Osteocyte (in vitro differentiated cells): ENCODE data around the gene POU3F1. TPM values are rescaled to one million over a fixed set of nuclear protein-coding genes. Genes with fewer than 3 reads are reported as not detected.

ENCODE experiments used
- DNase-seq: peaks from one replicate; pipeline ENCODE4 v3.0.0; 2021; ENCODE audit warnings: mixed read lengths; ENCODE audit not compliant: unreplicated experiment; ENCODE audit errors: extremely low spot score
- H3K27ac Mint-ChIP-seq: one replicate; pipeline ENCODE4 v1.8.0; 2021; ENCODE audit warnings: mild to moderate bottlenecking, mixed read lengths; ENCODE audit not compliant: unreplicated experiment
- H3K27me3 Mint-ChIP-seq: one replicate; pipeline ENCODE4 v1.8.0; 2021; ENCODE audit warnings: mixed read lengths; ENCODE audit not compliant: unreplicated experiment
- H3K36me3 Mint-ChIP-seq: one replicate; pipeline ENCODE4 v1.8.0; 2021; ENCODE audit warnings: mixed read lengths; ENCODE audit not compliant: unreplicated experiment
- H3K4me1 Mint-ChIP-seq: one replicate; pipeline ENCODE4 v1.8.0; 2021; ENCODE audit warnings: mixed read lengths; ENCODE audit not compliant: unreplicated experiment
- H3K4me3 Mint-ChIP-seq: one replicate; pipeline ENCODE4 v1.8.0; 2021; ENCODE audit warnings: mild to moderate bottlenecking, moderate library complexity, mixed read lengths; ENCODE audit not compliant: unreplicated experiment
- H3K9me3 Mint-ChIP-seq: one replicate; pipeline ENCODE4 v1.8.0; 2021; ENCODE audit warnings: mixed read lengths; ENCODE audit not compliant: unreplicated experiment
- CTCF ChIP-seq: fragments of 200-600 bp; sonication (generic); IDR thresholded peaks from 2 replicates; pipeline ENCODE4 v1.5.0; 2021; ENCODE audit warnings: antibody characterized with exemption, mild to moderate bottlenecking, moderate library complexity
- total RNA-seq: library from RNA; stranded (reverse); gene quantifications from 2 replicates; pipeline ENCODE4 v1.2.1, GENCODE V29; 2021

Gene POU3F1
- total RNA-seq, 1 donor from 2014 or later: 1.8 TPM

DNA sequence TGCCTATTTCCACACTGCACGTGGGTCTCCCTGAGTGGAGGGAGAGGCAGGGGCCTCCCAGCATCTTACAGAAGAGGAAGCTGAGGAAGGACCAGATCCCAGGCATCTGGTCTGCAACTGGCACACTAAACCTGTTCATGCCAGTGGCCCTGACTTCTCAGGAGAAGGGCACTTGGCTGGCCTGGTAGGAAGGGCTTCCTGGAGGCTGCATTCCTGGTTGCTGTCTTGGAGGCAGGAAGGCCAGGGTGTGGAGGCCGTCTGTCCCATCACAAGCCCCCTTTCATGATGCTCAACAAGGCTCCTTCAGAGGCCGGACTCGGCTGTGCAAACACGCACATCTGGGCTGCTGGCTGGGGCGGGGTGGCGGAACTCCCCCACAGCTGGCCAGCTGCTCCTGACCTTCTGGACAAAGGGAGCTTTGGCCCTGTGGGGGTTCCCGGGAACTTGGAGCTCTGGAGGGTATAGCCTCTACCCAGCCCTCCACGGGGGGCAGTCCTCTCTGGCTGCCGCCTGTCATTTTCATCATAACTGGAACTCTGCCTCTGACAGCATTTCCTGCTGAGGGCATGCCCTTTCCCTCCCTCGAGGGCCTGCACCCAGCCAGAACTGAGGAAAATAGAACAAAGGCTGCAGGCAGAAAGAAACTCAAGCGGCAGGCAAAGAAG is 39.2 kb upstream of the POU3F1 start:
- no peak for DNase-seq
- H3K9me3 Mint-ChIP-seq: no peaks in the 10 kb centered on the region
- no peak overlapping the region for H3K4me3 Mint-ChIP-seq
- no peaks in the 10 kb centered on the region for H3K36me3 Mint-ChIP-seq
- H3K4me1 Mint-ChIP-seq: peaks cover 11% of the 10 kb centered on the region
- no peak for TF ChIP-seq CTCF
- peak overlapping the region; percentile 41 for H3K27ac Mint-ChIP-seq
- peaks cover 20% of the 10 kb centered on the region for H3K27me3 Mint-ChIP-seq

GRCh38 chr1:38084700-38085099 is 38.1 kb upstream of the POU3F1 start:
- no peak for TF ChIP-seq CTCF
- H3K4me3 Mint-ChIP-seq: no peak overlapping the region
- H3K9me3 Mint-ChIP-seq: no peaks in the 10 kb centered on the region
- peaks cover 11% of the 10 kb centered on the region for H3K4me1 Mint-ChIP-seq
- H3K36me3 Mint-ChIP-seq: no peaks in the 10 kb centered on the region
- peaks cover 13% of the 10 kb centered on the region for H3K27me3 Mint-ChIP-seq
- H3K27ac Mint-ChIP-seq: no peak overlapping the region
- no peak for DNase-seq

DNA sequence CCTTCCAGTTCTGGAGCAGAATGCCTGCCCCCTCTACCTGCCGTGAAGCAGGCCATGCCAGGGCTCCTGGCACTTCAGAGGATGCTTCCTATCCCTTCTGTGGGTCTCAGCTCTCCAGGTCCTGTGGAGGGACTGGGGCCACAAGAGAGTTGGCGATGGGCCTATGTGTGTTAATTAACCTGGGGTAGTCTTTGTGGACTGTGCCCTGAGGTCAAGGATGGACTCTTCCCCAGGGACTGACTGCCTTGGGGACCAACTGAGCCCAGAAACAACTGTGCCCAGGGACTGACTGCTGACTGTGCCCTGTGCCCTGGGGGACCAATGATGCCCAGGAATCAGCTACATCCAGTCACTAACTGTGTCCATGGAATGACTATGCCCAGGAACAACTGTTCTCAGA is 37.5 kb upstream of the POU3F1 start:
- H3K27ac Mint-ChIP-seq: no peak overlapping the region
- no peak overlapping the region for H3K4me3 Mint-ChIP-seq
- H3K4me1 Mint-ChIP-seq: peaks cover 11% of the 10 kb centered on the region
- peaks cover 11% of the 10 kb centered on the region for H3K27me3 Mint-ChIP-seq
- no peak for DNase-seq
- no peaks in the 10 kb centered on the region for H3K9me3 Mint-ChIP-seq
- H3K36me3 Mint-ChIP-seq: no peaks in the 10 kb centered on the region
- TF ChIP-seq CTCF: no peak

- no peak for TF ChIP-seq CTCF
- Mint-ChIP-seq H3K4me3 (no peak overlapping the region), H3K4me1 (peaks cover 11% of the 10 kb centered on the region), H3K9me3 (no peaks in the 10 kb centered on the region), H3K27me3 (peaks cover 11% of the 10 kb centered on the region), H3K36me3 (no peaks in the 10 kb centered on the region), H3K27ac (no peak overlapping the region)
- DNase-seq: no peak
These were observed 36.9 kb upstream of the POU3F1 start for GRCh38 chr1:38083541-38083940.

- H3K36me3 Mint-ChIP-seq: no peaks in the 10 kb centered on the region
- no peak overlapping the region for H3K4me3 Mint-ChIP-seq
- no peak overlapping the region for H3K27ac Mint-ChIP-seq
- no peak for TF ChIP-seq CTCF
- H3K27me3 Mint-ChIP-seq: peaks cover 5% of the 10 kb centered on the region
- no peak for DNase-seq
- H3K4me1 Mint-ChIP-seq: peaks cover 11% of the 10 kb centered on the region
- no peaks in the 10 kb centered on the region for H3K9me3 Mint-ChIP-seq
These were observed 36.2 kb upstream of the POU3F1 start for GRCh38 chr1:38082769-38083263.
